Measurements from ENCODE around the gene DGKG. TPM values are rescaled to one million over a fixed set of nuclear protein-coding genes. Genes with fewer than 3 reads are reported as not detected.

DGKG gene
- polyA plus RNA-seq, 3 donors: 4.2 to 9.2 (median 4.3) TPM

GRCh38 chr3:186400662-186401061 is 38.6 kb upstream of the DGKG start:
- H2AFZ ChIP-seq (ENCODE audit: insufficient read depth, low read depth, low read length, poor library complexity, severe bottlenecking): no peak overlapping the region
- no peaks in the 10 kb centered on the region for H3K9me3 ChIP-seq (replicated peaks in 1 of 2; ENCODE audit: control insufficient read depth in 1 of 2, insufficient read depth in 1 of 2, low read length in 2 of 2)
- H3K4me3 ChIP-seq (replicated peaks in 1 of 3; ENCODE audit: low read depth in 2 of 3, low read length in 3 of 3): no peak overlapping the region
- H3K27me3 Mint-ChIP-seq (ENCODE audit: low read depth in 3 of 3): no peaks in the 10 kb centered on the region
- peaks cover 0 to 9% (median 0%) of the 10 kb centered on the region in 7 donors for H3K9me3 Mint-ChIP-seq
- H3K27me3 ChIP-seq (ENCODE audit: control insufficient read depth in 2 of 2, insufficient read depth in 2 of 2, low read length in 2 of 2): no peaks in the 10 kb centered on the region
- H3K27ac Mint-ChIP-seq: no peak overlapping the region
- H3K36me3 ChIP-seq (replicated peaks in 1 of 2; ENCODE audit: control insufficient read depth in 1 of 2, insufficient read depth in 2 of 2, low read length in 2 of 2): no peaks in the 10 kb centered on the region
- TF ChIP-seq, protein P1, sequence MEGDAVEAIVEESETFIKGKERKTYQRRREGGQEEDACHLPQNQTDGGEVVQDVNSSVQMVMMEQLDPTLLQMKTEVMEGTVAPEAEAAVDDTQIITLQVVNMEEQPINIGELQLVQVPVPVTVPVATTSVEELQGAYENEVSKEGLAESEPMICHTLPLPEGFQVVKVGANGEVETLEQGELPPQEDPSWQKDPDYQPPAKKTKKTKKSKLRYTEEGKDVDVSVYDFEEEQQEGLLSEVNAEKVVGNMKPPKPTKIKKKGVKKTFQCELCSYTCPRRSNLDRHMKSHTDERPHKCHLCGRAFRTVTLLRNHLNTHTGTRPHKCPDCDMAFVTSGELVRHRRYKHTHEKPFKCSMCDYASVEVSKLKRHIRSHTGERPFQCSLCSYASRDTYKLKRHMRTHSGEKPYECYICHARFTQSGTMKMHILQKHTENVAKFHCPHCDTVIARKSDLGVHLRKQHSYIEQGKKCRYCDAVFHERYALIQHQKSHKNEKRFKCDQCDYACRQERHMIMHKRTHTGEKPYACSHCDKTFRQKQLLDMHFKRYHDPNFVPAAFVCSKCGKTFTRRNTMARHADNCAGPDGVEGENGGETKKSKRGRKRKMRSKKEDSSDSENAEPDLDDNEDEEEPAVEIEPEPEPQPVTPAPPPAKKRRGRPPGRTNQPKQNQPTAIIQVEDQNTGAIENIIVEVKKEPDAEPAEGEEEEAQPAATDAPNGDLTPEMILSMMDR (IDR thresholded peaks at IDR 0.05): no peak
- H4K20me1 ChIP-seq (ENCODE audit: insufficient read depth, low read length): no peaks in the 10 kb centered on the region
- no peaks in the 10 kb centered on the region for H3K79me2 ChIP-seq (ENCODE audit: insufficient read depth, low read length)
- H3K36me3 Mint-ChIP-seq: no peaks in the 10 kb centered on the region
- intact Hi-C loops (cut with micrococcal nuclease): no loop called here
- no peak for DNase-seq
- H3K27ac ChIP-seq (ENCODE audit: low read depth in 1 of 2, low read length in 2 of 2): no peak overlapping the region
- H3K4me1 Mint-ChIP-seq: peaks cover under 1% of the 10 kb centered on the region
- no peak overlapping the region for H3K4me2 ChIP-seq (replicated peaks; ENCODE audit: extremely low read depth, low read length, poor library complexity, severe bottlenecking)
- H3K4me1 ChIP-seq (ENCODE audit: control insufficient read depth in 1 of 2, insufficient read depth in 2 of 2, low read length in 2 of 2): no peaks in the 10 kb centered on the region
- H3K9ac ChIP-seq (ENCODE audit: insufficient read depth, low read length, poor library complexity, severe bottlenecking): no peak overlapping the region
- no peak overlapping the region for H3K4me3 Mint-ChIP-seq

DNA sequence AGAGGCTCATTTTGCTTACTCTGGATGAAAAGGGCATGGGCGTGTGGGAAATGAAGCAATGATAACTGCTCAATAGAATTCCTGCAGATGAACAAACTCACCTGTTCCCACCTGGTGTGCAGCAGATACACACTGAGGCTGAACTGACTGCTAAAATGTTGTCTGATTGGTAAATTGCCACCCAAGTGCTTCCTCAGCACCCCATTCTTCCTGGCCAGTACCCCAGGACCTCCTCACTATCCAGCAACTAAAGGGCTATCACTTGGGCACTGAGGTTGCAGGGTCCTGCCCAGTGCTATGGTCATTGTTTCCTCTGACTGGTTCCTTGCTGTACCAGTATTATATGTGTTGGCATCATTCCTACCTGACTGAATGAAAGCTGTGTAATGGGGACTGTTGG is 38.0 kb upstream of the DGKG start:
- no peak overlapping the region for H3K4me3 Mint-ChIP-seq
- no peaks in the 10 kb centered on the region for H3K27me3 Mint-ChIP-seq (ENCODE audit: low read depth in 3 of 3)
- Histone ChIP-seq H3K4me3 (replicated peaks in 1 of 3; ENCODE audit: low read depth in 2 of 3, low read length in 3 of 3) (no peak overlapping the region), H3K27me3 (ENCODE audit: control insufficient read depth in 2 of 2, insufficient read depth in 2 of 2, low read length in 2 of 2) (no peaks in the 10 kb centered on the region), H2AFZ (ENCODE audit: insufficient read depth, low read depth, low read length, poor library complexity, severe bottlenecking) (no peak overlapping the region), H4K20me1 (ENCODE audit: insufficient read depth, low read length) (no peaks in the 10 kb centered on the region), H3K9me3 (replicated peaks in 1 of 2; ENCODE audit: control insufficient read depth in 1 of 2, insufficient read depth in 1 of 2, low read length in 2 of 2) (no peaks in the 10 kb centered on the region), H3K4me1 (ENCODE audit: control insufficient read depth in 1 of 2, insufficient read depth in 2 of 2, low read length in 2 of 2) (no peaks in the 10 kb centered on the region), H3K36me3 (replicated peaks in 1 of 2; ENCODE audit: control insufficient read depth in 1 of 2, insufficient read depth in 2 of 2, low read length in 2 of 2) (no peaks in the 10 kb centered on the region), H3K27ac (ENCODE audit: low read depth in 1 of 2, low read length in 2 of 2) (no peak overlapping the region), H3K79me2 (ENCODE audit: insufficient read depth, low read length) (no peaks in the 10 kb centered on the region), H3K9ac (ENCODE audit: insufficient read depth, low read length, poor library complexity, severe bottlenecking) (no peak overlapping the region), H3K4me2 (replicated peaks; ENCODE audit: extremely low read depth, low read length, poor library complexity, severe bottlenecking) (no peak overlapping the region)
- no peaks in the 10 kb centered on the region for H3K36me3 Mint-ChIP-seq
- no CpG with 5 or more reads among the region's 1 CpG for WGBS (ENCODE audit: insufficient coverage)
- DNase-seq: no peak
- H3K27ac Mint-ChIP-seq: no peak overlapping the region
- H3K4me1 Mint-ChIP-seq: peaks cover 7% of the 10 kb centered on the region
- H3K9me3 Mint-ChIP-seq: peaks cover 0 to 9% (median 0%) of the 10 kb centered on the region in 7 donors
- TF ChIP-seq, protein P1 (IDR thresholded peaks at IDR 0.05): no peak
- intact Hi-C loops (cut with micrococcal nuclease): no loop called here
